Upper lobe of left lung (tissue), 4 donors: ENCODE results near the gene LDAH.

Source experiments
- CTCF ChIP-seq, 6 experiments: fragments of 450-650 bp in 4 of 6; fragments of 200-600 bp in 2 of 6; sonication (generic) in 2 of 6; IDR thresholded peaks; one replicate each; pipeline ENCODE4 v1.5.1; 2016 to 2019; ENCODE audit warnings: antibody characterized with exemption in 6 of 6
- EP300 ChIP-seq, 4 donors: sonication (generic); formaldehyde crosslinking; IDR thresholded peaks; one replicate each; pipeline ENCODE4 v1.5.1; 2017; ENCODE audit warnings: antibody characterized with exemption in 4 of 4, control low read depth in 2 of 4
- POLR2A ChIP-seq, 4 donors: fragments of 450-650 bp; IDR thresholded peaks; one replicate each; pipeline ENCODE4 v1.5.1; 2016 to 2017; ENCODE audit warnings: antibody characterized with exemption in 4 of 4, mild to moderate bottlenecking in 2 of 4
- POLR2AphosphoS5 ChIP-seq, 2 donors: sonication (generic); formaldehyde crosslinking; IDR thresholded peaks; one replicate each; pipeline ENCODE4 v1.5.1; 2017; ENCODE audit warnings: antibody characterized with exemption in 2 of 2

GRCh38 chr2:20667151-20667530 lies 155.8 kb downstream of the LDAH start:
- no peak for TF ChIP-seq CTCF (IDR thresholded peaks at IDR 0.05)
- TF ChIP-seq POLR2A (IDR thresholded peaks at IDR 0.05) = no peak
- no peak for TF ChIP-seq EP300 (IDR thresholded peaks at IDR 0.05)
- no peak for TF ChIP-seq POLR2AphosphoS5 (IDR thresholded peaks at IDR 0.05)
